Ovary (tissue), 9 donors: Measurements from ENCODE around the gene VGF. TPM values are rescaled to one million over a fixed set of nuclear protein-coding genes. Genes with fewer than 3 reads are reported as not detected.

Experiments
- DNase-seq, 5 donors: peaks; one replicate each; pipeline ENCODE4 v3.0.0-alpha.2; 2019 to 2020
- H3K27ac ChIP-seq, 2 donors: fragments of 200-600 bp; one replicate each; pipeline versions ENCODE4 v1.5.1 to v1.8.0; 2019 to 2022
- H3K27me3 ChIP-seq: fragments of 200-600 bp; one replicate; pipeline ENCODE4 v1.8.0; 2022
- H3K36me3 ChIP-seq: fragments of 200-600 bp; sonication (generic); one replicate; pipeline ENCODE4 v1.5.1; 2019
- H3K4me1 ChIP-seq: one replicate; pipeline ENCODE4 v1.8.1; 2013; ENCODE audit warnings: mild to moderate bottlenecking, moderate library complexity; ENCODE audit not compliant: insufficient read depth
- H3K4me3 ChIP-seq: fragments of 200-600 bp; sonication (generic); one replicate; pipeline ENCODE4 v1.5.1; 2017
- H3K9me3 ChIP-seq, 2 donors: fragments of 200-600 bp in 1 of 2; sonication (generic) in 1 of 2; one replicate each; pipeline versions ENCODE4 v1.5.1 to v1.8.1; 2013 to 2019; ENCODE audit warnings: mild to moderate bottlenecking in 1 of 2, moderate library complexity in 1 of 2
- CTCF ChIP-seq, 3 donors: fragments of 450-650 bp in 2 of 3; fragments of 200-600 bp in 1 of 3; IDR thresholded peaks; one replicate each; pipeline versions ENCODE4 v1.5.1 to v1.8.0; 2016 to 2022; ENCODE audit warnings: antibody characterized with exemption in 3 of 3, mild to moderate bottlenecking in 1 of 3
- EP300 ChIP-seq: sonication (generic); formaldehyde crosslinking; IDR thresholded peaks from one replicate; pipeline ENCODE4 v1.6.1; 2017; ENCODE audit warnings: antibody characterized with exemption
- POLR2A ChIP-seq: fragments of 450-650 bp; IDR thresholded peaks from one replicate; pipeline ENCODE4 v1.6.1; 2017; ENCODE audit warnings: antibody characterized with exemption, mild to moderate bottlenecking, moderate library complexity
- WGBS, 3 donors: extraction: QIAGEN DNeasy Blood & Tissue Kit in 1 of 3; methylation state at CpG; one replicate each; pipeline versions ENCODE4 v1.1.5 to v1.1.7; 2013 to 2017; 5-methylcytosine and 5-hydroxymethylcytosine counted together
- intact Hi-C, 4 donors: fragments of 100-400 bp; cut with DNase I; formaldehyde crosslinking; loops; one replicate each; pipeline versions ENCODE4 v1.11.0 to v1.15.1; 2022 to 2023
- polyA plus RNA-seq, 2 donors: library from polyadenylated mRNA; stranded (reverse); fragments of 200-250 nt in 1 of 2; fragments of 350-450 nt in 1 of 2; fragmentation: Illumina TruSeq in 1 of 2; extraction: RNeasy Lipid Tissue Mini Kit (QIAGEN cat#74804) in 1 of 2; gene quantifications; one replicate each; pipeline ENCODE4 v1.2.3, GENCODE V29; 2013 to 2014
- total RNA-seq, 7 donors: library from RNA; depleted of rRNA in 2 of 7; stranded (reverse); fragments of >200 nt in 2 of 7; fragmentation: NEBNext Ultra II Directional in 3 of 7; extraction: Animal tissue kit (Norgen Biotek cat#: 25700) in 3 of 7; gene quantifications; one replicate each; pipeline versions ENCODE4 v1.1.0 to v1.2.4, GENCODE V29; 2016 to 2023
- donor health status: DM: no; HTN: no; CAD: no; lungs with moderate emphysema.
- donor health status: DM: no; HTN: no; CAD: no.
- donor health status: Bipolar disorder and iron deficiency.
- donor health status: DM: yes; HTN: yes; CAD: no.
- donor health status: DM: no; HTN: no; CAD: no.
- donor health status: DM: yes; HTN: yes; CAD: no.

VGF gene
- total and polyA plus RNA-seq, 9 donors: 0.04 to 0.20 TPM; not detected in 7

DNA sequence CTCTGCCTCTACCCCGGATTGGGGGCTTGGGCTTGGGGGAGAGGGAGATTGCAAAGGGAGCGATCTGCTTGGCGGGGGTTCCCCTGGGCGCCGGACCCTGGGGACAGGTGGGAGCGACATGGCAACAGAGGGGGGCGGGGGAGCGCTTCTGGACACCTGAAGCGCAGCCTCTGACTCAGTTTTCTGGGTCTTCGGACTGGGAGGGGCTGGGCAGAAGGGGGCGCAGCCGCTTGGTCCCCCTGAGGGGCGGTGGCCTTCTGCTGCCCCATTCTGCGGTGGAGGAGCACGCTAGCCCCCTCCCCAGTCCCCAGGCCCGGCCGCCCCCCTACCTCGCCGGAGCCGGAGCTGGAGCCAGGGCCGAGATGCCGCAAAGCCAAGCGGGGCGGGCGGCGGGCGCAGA, 14.3 kb upstream of the VGF start:
- H3K36me3 ChIP-seq: no peaks in the 10 kb centered on the region
- H3K4me1 ChIP-seq: peaks cover 2% of the 10 kb centered on the region
- peaks cover 2% of the 10 kb centered on the region for H3K27me3 ChIP-seq
- intact Hi-C loops: loop anchor here in 1 of 4 donors (10.0 kb wide), 1 partner anchor 105 kb away; no protein-coding TSS in a partner anchor
- TF ChIP-seq POLR2A: no peak
- TF ChIP-seq EP300: no peak
- no peak for TF ChIP-seq CTCF (IDR thresholded peaks at IDR 0.05)
- no peak overlapping the region for H3K27ac ChIP-seq
- DNase-seq: no peak
- WGBS, 3 donors: 1 to 4% (median 2%) methylated on average over 10 to 27 of the region's 27 CpGs
- no peak overlapping the region for H3K4me3 ChIP-seq
- no peaks in the 10 kb centered on the region for H3K9me3 ChIP-seq

DNA sequence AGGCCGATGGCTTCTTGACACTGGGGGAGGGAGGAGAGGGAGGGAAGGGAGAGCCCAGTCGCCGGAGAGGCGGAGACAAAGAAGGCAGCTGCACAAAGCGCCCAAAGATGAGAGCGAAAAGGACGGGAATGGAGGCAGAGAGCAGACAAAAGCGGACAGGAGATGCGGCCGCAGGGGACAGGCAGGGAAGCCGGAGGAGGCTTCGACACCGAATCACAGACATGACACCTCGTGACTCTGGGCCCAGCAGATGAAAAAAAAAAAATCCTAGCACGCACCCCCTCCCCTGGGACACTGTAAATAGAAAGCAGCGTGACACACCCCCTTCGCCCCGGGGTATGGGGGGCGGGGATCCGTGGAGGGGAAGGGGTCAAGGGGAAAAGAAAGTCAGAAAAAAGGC, 13.7 kb upstream of the VGF start:
- TF ChIP-seq CTCF (IDR thresholded peaks at IDR 0.05) (no peak), POLR2A (no peak), EP300 (no peak)
- no peak overlapping the region for H3K4me3 ChIP-seq
- H3K27me3 ChIP-seq: peaks cover 2% of the 10 kb centered on the region
- WGBS, 3 donors: 0 to 1% (median 1%) methylated on average over 20 of the region's 20 CpGs
- DNase-seq: no peak
- H3K9me3 ChIP-seq: no peaks in the 10 kb centered on the region
- peaks cover 2% of the 10 kb centered on the region for H3K4me1 ChIP-seq
- intact Hi-C loops: loop anchor here in 1 of 4 donors (10.0 kb wide), 1 partner anchor 106 kb away; no protein-coding TSS in a partner anchor
- H3K27ac ChIP-seq: no peak overlapping the region
- H3K36me3 ChIP-seq: no peaks in the 10 kb centered on the region

- H3K4me3 ChIP-seq: no peak overlapping the region
- intact Hi-C loops: loop anchor here in 1 of 4 donors (10.0 kb wide), 1 partner anchor 107 kb away; no protein-coding TSS in a partner anchor
- peaks cover 2% of the 10 kb centered on the region for H3K27me3 ChIP-seq
- H3K27ac ChIP-seq: no peak overlapping the region
- no peaks in the 10 kb centered on the region for H3K9me3 ChIP-seq
- H3K4me1 ChIP-seq: peaks cover 5% of the 10 kb centered on the region
- no peak for DNase-seq
- WGBS, 3 donors: 71 to 86% (median 77%) methylated on average over 2 of the region's 2 CpGs
- H3K36me3 ChIP-seq: no peaks in the 10 kb centered on the region
- no peak for TF ChIP-seq POLR2A
- no peak for TF ChIP-seq EP300
- TF ChIP-seq CTCF (IDR thresholded peaks at IDR 0.05): no peak
Observed at GRCh38 chr7:101177644-101178043, 12.3 kb upstream of the VGF start.

DNA sequence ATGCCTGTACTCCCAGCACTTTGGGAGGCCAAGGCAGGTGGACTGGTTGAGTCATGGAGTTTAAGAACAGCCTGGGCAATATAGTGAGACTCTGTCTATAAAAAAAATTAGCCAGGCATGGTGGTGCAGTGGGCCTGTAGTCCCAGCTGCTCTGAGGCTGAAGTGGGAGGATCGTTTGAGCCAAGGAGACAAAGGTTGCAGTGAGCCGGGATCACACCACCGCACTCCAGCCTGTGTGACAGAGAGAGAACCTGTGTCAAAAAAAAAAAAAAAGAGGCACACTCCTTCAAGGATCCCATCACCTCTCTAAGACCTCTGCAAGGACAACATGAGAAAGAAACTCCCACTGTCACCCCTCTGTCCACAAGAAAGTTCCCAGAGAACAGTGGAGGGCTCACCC, 10.3 kb upstream of the VGF start:
- intact Hi-C loops: loop anchor here in 1 of 4 donors (10.0 kb wide), 1 partner anchor 109 kb away; no protein-coding TSS in a partner anchor

More for the DNA sequence above, 10.3 kb upstream of the VGF start:
- no peak overlapping the region for H3K27ac ChIP-seq
- DNase-seq: no peak
- WGBS, 3 donors: 21 to 23% (median 23%) methylated on average over 3 of the region's 3 CpGs
- TF ChIP-seq EP300 (no peak), CTCF (IDR thresholded peaks at IDR 0.05) (no peak), POLR2A (no peak)
- H3K27me3 ChIP-seq: peaks cover 7% of the 10 kb centered on the region
- no peaks in the 10 kb centered on the region for H3K36me3 ChIP-seq
- H3K9me3 ChIP-seq: no peaks in the 10 kb centered on the region
- H3K4me1 ChIP-seq: peaks cover 7% of the 10 kb centered on the region
- H3K4me3 ChIP-seq: no peak overlapping the region
